Karpas-422 (cell line): ENCODE results near the gene FABP1. TPM values are rescaled to one million over a fixed set of nuclear protein-coding genes. Genes with fewer than 3 reads are reported as not detected.

Experiments used
- DNase-seq: peaks from one replicate; pipeline ENCODE4 v3.0.0-alpha.2; 2015
- H2AFZ ChIP-seq: fragments of 200-600 bp; sonication (generic); 2 replicates; pipeline ENCODE4 v1.6.1; 2014; ENCODE audit warnings: antibody characterized with exemption, low read length, mixed read lengths
- H3K27ac ChIP-seq: fragments of 200-600 bp; sonication (generic); 2 replicates; pipeline ENCODE4 v1.5.1; 2014; ENCODE audit warnings: mild to moderate bottlenecking, low read length, moderate library complexity
- H3K27me3 ChIP-seq: fragments of 200-600 bp; sonication (generic); 2 replicates; pipeline ENCODE4 v1.6.1; 2014; ENCODE audit warnings: low read length, mixed read lengths
- H3K36me3 ChIP-seq: fragments of 200-600 bp; sonication (generic); 2 replicates; pipeline ENCODE4 v1.6.1; 2014; ENCODE audit warnings: low read length, mixed read lengths; ENCODE audit not compliant: insufficient read depth
- H3K4me1 ChIP-seq: fragments of 200-600 bp; sonication (generic); 2 replicates; pipeline ENCODE4 v1.6.1; 2014; ENCODE audit warnings: mild to moderate bottlenecking, low read length, mixed read lengths
- H3K4me2 ChIP-seq: fragments of 200-600 bp; sonication (generic); 2 replicates; pipeline ENCODE4 v1.6.1; 2014; ENCODE audit warnings: low read length, low read depth, mild to moderate bottlenecking; ENCODE audit not compliant: poor library complexity, severe bottlenecking
- H3K4me3 ChIP-seq: fragments of 200-600 bp; sonication (generic); 2 replicates; pipeline ENCODE4 v1.5.1; 2014; ENCODE audit warnings: mild to moderate bottlenecking, antibody characterized with exemption, low read length, mixed read lengths
- H3K79me2 ChIP-seq: fragments of 200-600 bp; sonication (generic); 2 replicates; pipeline ENCODE4 v1.6.1; 2014; ENCODE audit warnings: mild to moderate bottlenecking, low read length, mixed read lengths
- H3K9ac ChIP-seq: fragments of 200-600 bp; sonication (generic); 2 replicates; pipeline ENCODE4 v1.6.0; 2014; ENCODE audit warnings: low read length
- H3K9me2 ChIP-seq: fragments of 200-600 bp; sonication (generic), shearing (Covaris generic); replicated peaks from 2 replicates; pipeline ENCODE4 v1.6.0; 2014; ENCODE audit warnings: mild to moderate bottlenecking, low read length, moderate library complexity; ENCODE audit not compliant: insufficient read depth
- H3K9me3 ChIP-seq: fragments of 300-700, 200-600 bp; sonication (generic); 2 replicates; pipeline ENCODE4 v1.6.1; 2014; ENCODE audit warnings: low read length, mixed read lengths
- H4K20me1 ChIP-seq: fragments of 200-600 bp; sonication (generic); 2 replicates; pipeline ENCODE4 v1.6.1; 2014; ENCODE audit warnings: mild to moderate bottlenecking, antibody characterized with exemption, low read length, low read depth; ENCODE audit not compliant: insufficient read depth
- total RNA-seq: library from RNA; depleted of rRNA; stranded (reverse); fragments of >200 nt; shearing (Covaris generic); gene quantifications from 2 replicates; pipeline ENCODE4 v1.2.3, GENCODE V29; 2014; ENCODE audit warnings: low replicate concordance

FABP1 gene
- total RNA-seq, 1 experiment from 2014 or later = not detected

DNA sequence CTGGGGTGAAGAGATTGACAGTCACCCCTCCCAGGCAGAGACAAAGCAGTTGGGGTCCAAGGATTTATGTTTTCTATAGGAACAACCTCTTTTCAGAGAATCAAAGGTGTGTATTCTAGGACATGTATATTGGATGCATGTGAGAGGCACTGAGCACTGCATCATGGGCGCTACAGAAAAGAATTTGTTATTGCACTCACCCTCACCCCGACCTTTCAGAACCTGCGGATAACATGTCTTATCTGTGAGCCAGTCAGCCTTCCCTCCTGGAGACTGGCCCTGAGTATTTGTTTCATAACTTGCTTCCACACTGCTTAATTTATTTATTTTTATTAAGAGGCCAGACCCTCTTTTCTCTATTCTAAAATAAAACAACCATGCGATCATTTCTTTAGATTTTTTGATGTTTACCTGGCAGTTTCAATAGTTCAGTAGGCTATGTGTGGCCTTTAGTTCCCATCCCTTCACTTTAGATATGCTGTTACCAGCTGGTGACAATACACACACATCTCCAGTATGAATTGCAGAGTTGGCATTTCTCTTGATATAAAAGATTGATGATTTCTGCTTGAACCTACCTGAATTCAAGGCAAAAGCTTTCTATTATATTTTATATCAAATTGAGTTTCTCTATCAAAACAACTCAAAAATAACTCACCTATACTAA lies 29.8 kb downstream of the FABP1 start:
- no peaks in the 10 kb centered on the region for H3K36me3 ChIP-seq
- no peaks in the 10 kb centered on the region for H3K4me1 ChIP-seq
- no peak overlapping the region for H3K27ac ChIP-seq
- no peaks in the 10 kb centered on the region for H4K20me1 ChIP-seq
- H2AFZ ChIP-seq = no peak overlapping the region
- no peak overlapping the region for H3K4me2 ChIP-seq
- no peak for DNase-seq
- no peaks in the 10 kb centered on the region for H3K27me3 ChIP-seq
- no peak overlapping the region for H3K9ac ChIP-seq
- no peaks in the 10 kb centered on the region for H3K9me3 ChIP-seq
- H3K79me2 ChIP-seq = no peaks in the 10 kb centered on the region
- H3K4me3 ChIP-seq = no peak overlapping the region
- H3K9me2 ChIP-seq = no peaks in the 10 kb centered on the region

DNA sequence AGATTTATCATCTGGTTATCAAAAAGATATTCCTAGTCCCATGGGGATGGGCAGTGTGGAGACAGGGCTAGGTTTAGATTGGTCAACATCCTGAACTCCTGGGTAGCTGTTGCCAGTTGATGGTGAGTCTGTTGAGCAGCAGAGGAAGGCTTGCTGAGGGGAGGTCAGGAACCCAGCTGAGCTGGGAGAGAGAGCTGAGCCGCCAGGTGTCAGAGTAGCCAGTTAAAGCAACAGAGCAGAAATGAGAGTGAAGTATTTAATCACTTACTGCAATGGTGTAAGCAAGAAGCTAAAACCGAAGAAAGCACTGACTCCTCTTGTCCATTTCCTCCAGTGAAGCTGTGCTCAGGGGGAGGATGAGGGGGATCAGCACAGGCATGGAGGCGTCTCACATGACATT lies 30.7 kb downstream of the FABP1 start:
- no peak overlapping the region for H3K9ac ChIP-seq
- no peak for DNase-seq
- no peaks in the 10 kb centered on the region for H3K79me2 ChIP-seq
- no peaks in the 10 kb centered on the region for H3K27me3 ChIP-seq
- H3K4me2 ChIP-seq = no peak overlapping the region
- H3K9me2 ChIP-seq = no peaks in the 10 kb centered on the region
- no peak overlapping the region for H2AFZ ChIP-seq
- no peak overlapping the region for H3K27ac ChIP-seq
- H3K9me3 ChIP-seq = no peaks in the 10 kb centered on the region
- no peaks in the 10 kb centered on the region for H3K4me1 ChIP-seq
- H3K36me3 ChIP-seq = no peaks in the 10 kb centered on the region
- no peak overlapping the region for H3K4me3 ChIP-seq
- H4K20me1 ChIP-seq = no peaks in the 10 kb centered on the region

DNA sequence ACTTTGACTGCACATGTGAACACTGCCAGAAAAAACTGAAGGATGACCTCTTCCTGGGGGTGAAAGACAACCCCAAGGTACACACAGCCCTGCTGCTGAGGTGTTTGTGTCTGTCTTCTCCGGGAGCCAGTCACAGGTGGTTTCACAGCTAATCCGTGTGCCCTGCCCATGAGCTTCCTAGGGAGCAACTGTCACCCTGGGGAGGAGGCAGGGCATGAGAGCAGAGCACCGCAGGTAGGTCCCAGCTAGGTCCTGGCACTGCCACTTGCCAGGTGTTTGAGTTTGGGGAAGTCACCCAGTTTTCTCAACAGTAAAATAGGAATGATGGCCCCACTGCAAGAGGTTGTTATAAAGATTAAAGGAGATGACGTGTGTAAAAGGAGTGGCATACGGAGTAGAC lies 31.2 kb downstream of the FABP1 start:
- Histone ChIP-seq H3K4me1 (no peaks in the 10 kb centered on the region), H3K27me3 (no peaks in the 10 kb centered on the region)

DNA sequence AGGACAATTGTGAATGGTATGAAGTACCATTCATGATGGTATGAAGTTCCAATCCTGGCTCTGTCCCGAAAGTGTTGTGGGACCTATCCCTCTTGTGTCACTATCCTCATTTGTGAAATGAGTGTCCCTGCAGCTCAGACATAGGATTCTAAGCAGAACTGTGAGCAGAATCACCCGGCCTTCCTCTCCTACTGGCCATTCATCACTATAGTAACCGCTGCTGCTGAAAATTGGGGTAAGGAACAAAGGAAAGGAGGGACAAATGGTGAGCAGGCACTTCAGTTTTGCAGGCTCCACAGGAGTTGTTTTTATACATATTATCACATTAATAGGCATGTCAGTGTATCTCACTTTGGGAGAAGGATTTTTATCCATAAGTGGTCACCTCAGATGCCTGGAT lies 32.8 kb downstream of the FABP1 start:
- no peaks in the 10 kb centered on the region for H4K20me1 ChIP-seq
- no peak overlapping the region for H2AFZ ChIP-seq
- DNase-seq = no peak
- H3K9me3 ChIP-seq = no peaks in the 10 kb centered on the region
- no peaks in the 10 kb centered on the region for H3K36me3 ChIP-seq
- H3K27me3 ChIP-seq = no peaks in the 10 kb centered on the region
- H3K79me2 ChIP-seq = no peaks in the 10 kb centered on the region
- no peaks in the 10 kb centered on the region for H3K9me2 ChIP-seq
- no peak overlapping the region for H3K4me3 ChIP-seq
- H3K4me1 ChIP-seq = no peaks in the 10 kb centered on the region
- H3K4me2 ChIP-seq = no peak overlapping the region
- no peak overlapping the region for H3K9ac ChIP-seq
- no peak overlapping the region for H3K27ac ChIP-seq

More for the DNA sequence above, 31.2 kb downstream of the FABP1 start:
- Histone ChIP-seq H3K9me3 (no peaks in the 10 kb centered on the region), H4K20me1 (no peaks in the 10 kb centered on the region), H3K79me2 (no peaks in the 10 kb centered on the region), H3K4me2 (no peak overlapping the region), H3K36me3 (no peaks in the 10 kb centered on the region), H2AFZ (no peak overlapping the region), H3K9me2 (no peaks in the 10 kb centered on the region), H3K27ac (no peak overlapping the region), H3K9ac (no peak overlapping the region), H3K4me3 (no peak overlapping the region)
- DNase-seq = no peak

DNA sequence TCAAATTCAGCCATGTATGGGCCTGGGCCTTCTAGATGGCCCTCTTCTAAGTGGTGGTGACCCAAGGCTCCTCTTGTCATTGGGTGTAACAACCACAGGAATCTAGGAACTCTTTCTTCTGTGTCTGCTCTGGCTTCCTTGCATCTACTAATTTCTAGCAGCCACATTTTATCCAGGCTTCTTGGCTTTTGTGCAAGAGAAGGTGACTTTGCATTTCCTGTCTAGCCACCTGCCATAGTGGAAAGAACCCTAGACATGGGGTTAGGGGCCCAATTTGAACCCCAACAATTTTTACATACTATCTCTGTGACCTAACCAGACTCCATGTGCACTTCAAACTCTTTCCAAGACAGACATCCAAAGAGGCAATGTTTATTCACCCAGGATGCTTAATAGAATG lies 35.1 kb downstream of the FABP1 start:
- Histone ChIP-seq H3K4me1 (no peaks in the 10 kb centered on the region), H3K9me2 (no peaks in the 10 kb centered on the region), H3K27ac (no peak overlapping the region), H3K4me2 (no peak overlapping the region), H4K20me1 (no peaks in the 10 kb centered on the region), H3K27me3 (no peaks in the 10 kb centered on the region), H3K9ac (no peak overlapping the region), H3K4me3 (no peak overlapping the region), H3K9me3 (no peaks in the 10 kb centered on the region), H3K79me2 (no peaks in the 10 kb centered on the region), H3K36me3 (no peaks in the 10 kb centered on the region), H2AFZ (no peak overlapping the region)
- DNase-seq = no peak

DNA sequence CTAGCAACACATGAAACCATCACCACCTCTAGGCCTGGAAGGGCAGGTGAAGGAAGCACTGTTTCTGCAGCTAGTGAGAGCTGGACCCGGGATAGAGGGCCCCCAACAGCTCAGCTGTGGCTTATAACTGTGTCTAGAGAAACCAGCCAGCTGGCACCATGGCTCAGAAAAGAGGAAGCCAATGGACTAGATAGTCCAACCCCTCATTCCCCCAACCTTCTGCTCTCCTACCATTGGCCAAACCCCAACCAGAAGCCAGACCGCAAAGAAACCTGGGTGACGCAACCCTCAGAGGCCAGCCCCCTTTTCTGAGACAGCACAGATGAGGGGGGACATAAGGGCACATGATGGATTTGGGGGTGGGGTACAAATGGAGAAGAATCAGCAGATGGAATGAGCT lies 35.9 kb downstream of the FABP1 start:
- H3K36me3 ChIP-seq = no peaks in the 10 kb centered on the region
- H2AFZ ChIP-seq = no peak overlapping the region

DNA sequence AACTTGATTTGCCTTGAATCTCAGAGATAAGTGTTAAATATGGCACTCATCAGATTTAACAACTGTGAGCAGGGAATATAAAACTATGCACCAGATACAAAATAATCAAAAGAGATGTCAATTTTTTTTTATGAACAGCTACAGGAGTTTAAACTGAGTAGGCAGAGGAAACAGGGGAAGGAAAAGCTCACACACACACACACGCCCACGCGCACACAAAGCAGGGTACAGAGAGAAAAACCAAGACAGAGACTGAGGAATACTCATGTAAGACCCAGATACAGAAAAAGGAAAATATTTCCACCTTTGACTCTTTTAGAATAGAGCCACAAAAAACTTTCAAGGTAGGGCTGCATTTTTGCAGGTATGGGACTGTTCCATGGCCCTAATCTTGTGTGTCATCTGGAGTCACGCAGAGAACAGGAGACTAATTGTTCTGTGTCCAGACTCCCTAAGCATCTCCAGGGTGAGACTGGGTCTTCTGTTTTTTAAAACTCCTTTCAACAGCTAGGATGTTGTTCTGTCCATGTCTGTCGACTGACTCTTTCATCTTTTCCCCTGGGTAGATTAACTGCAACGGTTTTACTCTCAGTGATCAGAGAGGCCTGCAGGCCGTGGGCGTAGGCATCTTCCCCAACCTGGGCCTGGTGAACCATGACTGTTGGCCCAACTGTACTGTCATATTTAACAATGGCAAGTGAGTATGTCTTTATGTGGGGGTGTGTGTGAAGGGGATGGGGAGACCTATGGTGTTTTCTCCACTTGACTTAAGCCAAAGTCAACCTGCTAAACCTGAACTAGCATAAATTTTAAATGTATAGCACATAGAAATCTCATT lies 37.2 kb downstream of the FABP1 start:
- no peak for DNase-seq
- no peak overlapping the region for H3K27ac ChIP-seq
- no peaks in the 10 kb centered on the region for H4K20me1 ChIP-seq
- H3K9ac ChIP-seq = no peak overlapping the region
- no peak overlapping the region for H2AFZ ChIP-seq
- no peaks in the 10 kb centered on the region for H3K9me3 ChIP-seq
- no peaks in the 10 kb centered on the region for H3K27me3 ChIP-seq
- no peaks in the 10 kb centered on the region for H3K79me2 ChIP-seq
- H3K36me3 ChIP-seq = no peaks in the 10 kb centered on the region
- no peaks in the 10 kb centered on the region for H3K4me1 ChIP-seq
- no peaks in the 10 kb centered on the region for H3K9me2 ChIP-seq
- H3K4me3 ChIP-seq = no peak overlapping the region
- H3K4me2 ChIP-seq = no peak overlapping the region

More for the DNA sequence above, 35.9 kb downstream of the FABP1 start:
- DNase-seq = no peak
- Histone ChIP-seq H3K27me3 (no peaks in the 10 kb centered on the region), H3K79me2 (no peaks in the 10 kb centered on the region), H4K20me1 (no peaks in the 10 kb centered on the region), H3K4me3 (no peak overlapping the region), H3K9me3 (no peaks in the 10 kb centered on the region), H3K4me2 (no peak overlapping the region), H3K9me2 (no peaks in the 10 kb centered on the region), H3K4me1 (no peaks in the 10 kb centered on the region), H3K27ac (no peak overlapping the region), H3K9ac (no peak overlapping the region)

DNA sequence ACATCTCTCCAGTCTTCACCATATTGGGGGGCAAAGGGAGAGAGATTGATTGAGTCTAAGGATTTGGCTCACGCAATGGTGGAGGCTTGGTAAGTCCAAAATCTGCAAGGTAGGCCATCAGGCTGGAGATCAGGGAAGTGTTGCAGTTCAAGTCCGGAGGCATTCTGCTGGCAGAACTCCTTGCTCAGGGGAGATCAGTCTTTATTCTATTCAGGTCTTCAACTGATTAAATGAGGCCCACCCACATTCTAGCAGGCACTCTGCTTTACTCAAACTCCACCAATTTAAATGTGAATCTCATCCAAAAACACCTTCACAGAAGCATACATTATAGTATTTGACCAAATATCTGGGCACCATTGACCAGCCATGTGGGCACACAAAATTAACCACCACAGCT lies 38.9 kb downstream of the FABP1 start:
- no peak overlapping the region for H3K4me3 ChIP-seq
- H4K20me1 ChIP-seq = no peaks in the 10 kb centered on the region
- no peaks in the 10 kb centered on the region for H3K36me3 ChIP-seq
- no peaks in the 10 kb centered on the region for H3K79me2 ChIP-seq
- H3K4me1 ChIP-seq = no peaks in the 10 kb centered on the region
- H2AFZ ChIP-seq = no peak overlapping the region
- no peaks in the 10 kb centered on the region for H3K27me3 ChIP-seq
- DNase-seq = no peak
- H3K27ac ChIP-seq = no peak overlapping the region
- H3K9ac ChIP-seq = no peak overlapping the region
- H3K4me2 ChIP-seq = no peak overlapping the region
- no peaks in the 10 kb centered on the region for H3K9me2 ChIP-seq
- no peaks in the 10 kb centered on the region for H3K9me3 ChIP-seq
